OCI-LY3 (cell line): ENCODE measurements around the gene CDO1.

Source experiments
- H2AFZ ChIP-seq: fragments of 200-600, 300-600 bp; shearing (Covaris generic); 2 replicates; pipeline ENCODE4 v1.6.0; 2014; ENCODE audit warnings: antibody characterized with exemption, low read depth, low read length
- H3K27ac ChIP-seq: fragments of 200-600, 300-600 bp; sonication (generic); 2 replicates; pipeline ENCODE4 v1.5.1; 2014; ENCODE audit warnings: mild to moderate bottlenecking, low read length, moderate library complexity, mixed read lengths
- H3K27me3 ChIP-seq: fragments of 200-600, 300-600 bp; sonication (generic); 2 replicates; pipeline ENCODE4 v1.6.1; 2014; ENCODE audit warnings: low read depth, low read length, mixed read lengths
- H3K36me3 ChIP-seq: fragments of 200-600, 300-600 bp; sonication (generic); replicated peaks from 2 replicates; pipeline ENCODE3; 2014; ENCODE audit warnings: low read depth, low read length, mixed read lengths
- H3K4me1 ChIP-seq: fragments of 300-600, 200-600 bp; sonication (generic); 2 replicates; pipeline ENCODE4 v1.6.1; 2014; ENCODE audit warnings: low read length, mixed read lengths
- H3K4me2 ChIP-seq: fragments of 200-600, 300-600 bp; sonication (generic); 2 replicates; pipeline ENCODE4 v1.6.1; 2014; ENCODE audit warnings: low read length, mixed read lengths
- H3K4me3 ChIP-seq: fragments of 300-600, 200-600 bp; sonication (generic); 2 replicates; pipeline ENCODE4 v1.5.1; 2014; ENCODE audit warnings: antibody characterized with exemption, mild to moderate bottlenecking, low read length, moderate library complexity
- H3K79me2 ChIP-seq: fragments of 300-600, 200-600 bp; shearing (Covaris generic); 2 replicates; pipeline ENCODE4 v1.6.1; 2014; ENCODE audit warnings: mild to moderate bottlenecking, low read length, mixed read lengths
- H3K9ac ChIP-seq: fragments of 300-600, 200-600 bp; shearing (Covaris generic); 2 replicates; pipeline ENCODE4 v1.6.0; 2014; ENCODE audit warnings: mild to moderate bottlenecking, low read length, moderate library complexity
- H3K9me3 ChIP-seq: fragments of 200-600, 300-600 bp; shearing (Covaris generic); 2 replicates; pipeline ENCODE4 v1.6.1; 2014; ENCODE audit warnings: low read length, mixed read lengths; ENCODE audit not compliant: insufficient read depth
- H4K20me1 ChIP-seq: fragments of 200-600, 300-600 bp; sonication (generic); 2 replicates; pipeline ENCODE4 v1.6.1; 2016; ENCODE audit warnings: low read length, mixed read lengths; ENCODE audit not compliant: insufficient read depth
- CTCF ChIP-seq: fragments of 200-600, 300-600 bp; sonication (generic); IDR thresholded peaks from 2 replicates; pipeline ENCODE4 v1.5.1; 2014; ENCODE audit warnings: antibody characterized with exemption, low read length, low read depth
- EZH2phosphoT487 ChIP-seq: fragments of 200-600 bp; shearing (Covaris generic); IDR thresholded peaks from 2 replicates; pipeline ENCODE4 v1.6.1; 2018; ENCODE audit warnings: antibody characterized with exemption, mixed run types, low read depth

The CDO1 gene

GRCh38 chr5:115857057-115857479 is 40.6 kb upstream of the CDO1 start:
- H3K4me3 ChIP-seq = no peak overlapping the region
- H3K79me2 ChIP-seq = peaks cover 53% of the 10 kb centered on the region; the same call in 1 of the 2 replicates
- H2AFZ ChIP-seq = no peak overlapping the region
- no peak overlapping the region for H3K9ac ChIP-seq
- H3K27ac ChIP-seq = no peak overlapping the region
- H3K9me3 ChIP-seq = no peaks in the 10 kb centered on the region
- H3K4me1 ChIP-seq = no peaks in the 10 kb centered on the region
- no peak overlapping the region for H3K4me2 ChIP-seq
- H4K20me1 ChIP-seq = peaks cover 48% of the 10 kb centered on the region
- peaks cover 4% of the 10 kb centered on the region for H3K36me3 ChIP-seq
- H3K27me3 ChIP-seq = no peaks in the 10 kb centered on the region
- no peak for TF ChIP-seq CTCF
- no peak for TF ChIP-seq EZH2phosphoT487

- Histone ChIP-seq H3K79me2 (peaks cover 58% of the 10 kb centered on the region; the same call in 1 of the 2 replicates), H3K9me3 (no peaks in the 10 kb centered on the region), H3K36me3 (peaks cover 4% of the 10 kb centered on the region), H3K4me3 (no peak overlapping the region), H2AFZ (no peak overlapping the region), H3K4me2 (no peak overlapping the region), H3K9ac (no peak overlapping the region), H3K27me3 (no peaks in the 10 kb centered on the region), H3K4me1 (no peaks in the 10 kb centered on the region), H3K27ac (no peak overlapping the region), H4K20me1 (peaks cover 54% of the 10 kb centered on the region)
- TF ChIP-seq EZH2phosphoT487 = no peak
- TF ChIP-seq CTCF = no peak
Measured at GRCh38 chr5:115855959-115856358, 39.5 kb upstream of the CDO1 start.

- peaks cover 57% of the 10 kb centered on the region for H4K20me1 ChIP-seq
- H3K36me3 ChIP-seq = peaks cover 4% of the 10 kb centered on the region
- no peaks in the 10 kb centered on the region for H3K9me3 ChIP-seq
- H3K4me1 ChIP-seq = no peaks in the 10 kb centered on the region
- no peak overlapping the region for H2AFZ ChIP-seq
- TF ChIP-seq EZH2phosphoT487 = no peak
- no peak for TF ChIP-seq CTCF
- no peak overlapping the region for H3K27ac ChIP-seq
- peaks cover 56% of the 10 kb centered on the region for H3K79me2 ChIP-seq
- H3K4me2 ChIP-seq = no peak overlapping the region
- H3K9ac ChIP-seq = no peak overlapping the region
- no peak overlapping the region for H3K4me3 ChIP-seq
- no peaks in the 10 kb centered on the region for H3K27me3 ChIP-seq
Measured at GRCh38 chr5:115854139-115854538, 37.7 kb upstream of the CDO1 start.

DNA sequence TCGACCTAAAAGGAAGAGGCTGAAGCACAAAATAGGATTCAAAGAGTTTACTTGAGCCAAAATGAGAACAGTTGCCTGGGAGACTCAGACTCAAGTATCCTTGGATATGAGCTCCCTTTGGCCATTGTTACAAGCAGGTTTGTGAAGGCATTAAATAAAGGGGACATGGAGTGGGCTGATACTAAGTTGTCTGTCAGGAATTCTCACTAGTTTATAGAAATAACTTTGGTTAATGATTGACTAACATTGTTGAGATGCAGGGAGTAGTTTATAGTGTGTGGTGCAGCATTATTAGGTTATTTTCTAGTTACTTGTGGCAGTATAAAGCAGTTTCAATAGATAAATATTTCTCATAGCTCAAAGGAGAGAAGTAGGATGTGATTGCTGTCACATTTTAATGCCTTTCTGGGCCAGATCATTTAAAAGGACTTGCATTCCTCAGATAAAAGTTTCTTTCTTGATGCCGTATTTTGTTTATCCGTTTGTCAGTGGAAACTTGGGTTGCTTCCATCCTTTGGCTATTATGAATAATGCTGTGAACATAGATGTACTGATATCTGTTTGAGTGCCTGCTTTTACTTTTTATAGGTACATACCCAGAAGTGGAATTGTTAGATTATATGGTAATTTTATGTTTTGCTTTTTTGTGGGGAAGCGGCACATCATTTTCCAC is 34.4 kb upstream of the CDO1 start:
- Histone ChIP-seq H3K4me3 (no peak overlapping the region), H3K4me2 (no peak overlapping the region), H3K27me3 (no peaks in the 10 kb centered on the region), H3K36me3 (peaks cover 4% of the 10 kb centered on the region), H3K27ac (no peak overlapping the region), H3K4me1 (peaks cover 7% of the 10 kb centered on the region), H4K20me1 (peaks cover 63% of the 10 kb centered on the region), H3K9me3 (no peaks in the 10 kb centered on the region), H2AFZ (no peak overlapping the region), H3K79me2 (peaks cover 64% of the 10 kb centered on the region), H3K9ac (no peak overlapping the region)
- TF ChIP-seq CTCF (no peak), EZH2phosphoT487 (no peak)
